SKM-1 (cell line): Measurements from ENCODE around the gene NT5C3A.
"Not testable (repeated sequence)": the region's sequence is repeated elsewhere in the genome, so short reads cannot be mapped to it uniquely, and the experiment has no call there.

Experiments
- DNase-seq: peaks from one replicate; lab custom pipeline; 2025; ENCODE audit not compliant: unreplicated experiment; lab: John Stamatoyannopoulos, UW

NT5C3A gene

DNA sequence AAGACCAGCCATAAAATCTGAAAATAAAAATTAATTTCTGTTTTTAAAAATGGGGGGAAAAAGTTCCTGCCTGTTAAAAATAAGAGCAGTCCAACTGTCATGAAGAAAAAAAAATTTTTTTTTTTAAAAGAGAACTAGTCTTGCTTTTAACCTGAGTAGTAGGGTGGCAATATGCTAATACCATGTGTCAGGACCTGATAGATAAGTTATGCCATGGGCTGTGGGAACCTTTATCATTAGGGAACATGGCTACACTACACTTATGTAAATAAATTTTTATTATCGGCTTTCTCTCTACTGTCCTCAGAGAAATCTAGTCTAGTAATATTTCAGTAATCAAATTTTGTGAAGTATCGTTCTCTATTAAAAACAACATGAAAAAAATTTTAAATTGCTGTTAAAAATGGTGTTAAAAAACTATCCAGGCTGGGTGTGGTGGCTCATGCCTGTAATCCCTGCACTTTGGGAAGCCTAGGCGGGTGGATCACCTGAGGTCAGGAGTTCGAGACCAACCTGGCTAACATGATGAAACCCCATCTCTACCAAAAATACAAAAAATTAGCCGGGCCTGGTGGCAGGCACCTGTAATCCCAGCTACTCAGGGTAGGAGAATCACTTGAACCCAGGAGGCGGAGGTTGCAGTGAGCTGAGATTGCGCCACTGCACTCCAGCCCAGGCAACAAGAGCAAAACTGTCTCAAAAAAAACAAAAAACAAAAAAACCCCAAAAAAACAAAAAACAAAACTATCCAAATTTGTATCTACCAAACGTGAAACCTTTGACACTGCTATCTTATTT is 20.7 kb downstream of the NT5C3A start:
- DNase-seq = no peak

DNA sequence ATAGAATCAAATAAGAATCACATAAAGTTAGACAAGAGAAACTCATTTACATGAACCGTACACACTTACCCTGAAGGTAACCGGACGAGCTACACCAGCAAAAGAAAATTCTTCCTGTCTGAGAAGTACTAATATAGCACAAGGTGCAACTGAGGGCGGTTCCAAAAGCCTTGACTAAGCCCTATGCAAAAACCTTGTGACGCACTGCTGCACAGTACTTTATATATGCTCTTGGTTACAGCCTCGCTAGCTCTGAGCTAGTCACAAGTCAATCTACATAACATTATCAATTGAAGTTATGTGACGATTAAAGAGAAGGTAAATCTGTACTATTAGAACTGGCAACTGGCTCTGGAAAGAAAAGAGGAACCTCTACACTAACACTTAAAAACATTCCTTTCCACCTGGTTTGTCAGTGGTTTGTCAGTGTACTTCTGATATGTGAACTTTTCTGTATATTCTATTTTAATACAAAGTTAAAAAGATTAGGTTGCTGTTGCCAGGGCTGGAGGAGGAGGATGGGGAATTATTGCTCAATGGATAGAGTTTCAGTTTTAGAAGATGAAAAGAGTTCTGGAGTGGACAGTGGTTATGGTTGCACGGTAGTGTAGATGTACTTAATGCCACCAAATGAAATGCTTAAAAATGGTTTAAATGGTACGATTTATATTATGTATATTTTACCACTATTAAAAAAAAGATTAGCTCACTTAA is 21.6 kb downstream of the NT5C3A start:
- DNase-seq = peak; percentile 33

DNA sequence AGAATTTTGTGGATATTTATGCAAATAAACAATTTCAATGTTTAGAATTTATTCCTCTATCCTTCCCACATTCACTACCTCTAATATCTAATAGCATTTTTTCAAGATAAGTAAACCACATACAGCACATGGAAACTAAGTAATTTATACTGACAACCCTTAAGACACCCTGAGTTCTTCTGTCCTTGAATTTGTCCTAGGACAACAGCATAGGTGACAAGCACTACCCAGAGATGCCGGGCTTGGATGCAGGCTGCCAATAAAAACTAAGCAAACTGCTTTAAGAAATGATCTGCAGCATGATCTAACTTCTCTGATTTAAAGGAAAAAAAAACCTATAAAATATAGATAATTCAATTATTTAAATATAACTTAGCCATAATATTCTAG is 22.7 kb downstream of the NT5C3A start:
- no peak for DNase-seq

- no peak for DNase-seq
These were observed 23.2 kb downstream of the NT5C3A start for GRCh38 chr7:33039257-33039902.

DNA sequence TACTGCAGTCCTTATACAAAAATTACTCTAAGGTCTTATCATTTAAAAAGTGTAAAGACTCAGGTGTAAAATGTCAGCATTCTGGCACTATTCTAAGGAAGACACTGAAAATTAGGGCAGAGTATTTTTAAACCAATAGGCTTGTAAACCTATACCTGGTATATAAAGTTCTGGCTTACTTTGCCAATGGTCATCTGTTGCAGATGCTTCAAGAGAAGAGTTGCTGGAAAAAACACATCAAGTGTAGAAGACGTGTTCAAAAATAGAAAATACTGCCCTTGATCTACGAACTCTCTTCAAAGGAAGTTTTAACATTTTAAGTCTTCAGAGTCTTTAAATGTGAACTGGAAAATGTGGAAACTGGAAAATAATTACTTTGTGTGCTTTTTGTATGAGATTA is 23.9 kb downstream of the NT5C3A start:
- DNase-seq = no peak

DNA sequence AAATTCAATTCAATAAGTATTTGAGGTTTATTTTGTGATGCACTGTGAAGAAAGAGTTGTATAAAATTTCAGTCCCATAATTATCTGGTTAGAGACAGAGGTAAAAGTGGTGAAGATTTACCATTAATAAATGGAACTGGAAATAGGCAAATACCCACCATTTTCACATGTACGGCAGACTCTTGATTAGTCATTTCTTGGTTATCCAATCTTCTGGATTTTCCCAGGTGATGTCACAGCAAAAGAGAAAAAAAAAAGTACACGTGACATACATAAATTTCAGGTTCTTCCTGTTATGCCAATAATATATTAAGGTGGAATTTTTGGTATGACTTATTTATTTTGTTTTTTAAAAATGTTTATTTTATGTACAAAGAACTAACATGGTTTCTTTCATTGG is 26.8 kb downstream of the NT5C3A start:
- no peak for DNase-seq

- DNase-seq = no peak
These were observed 38.3 kb downstream of the NT5C3A start for GRCh38 chr7:33024189-33024757.

DNA sequence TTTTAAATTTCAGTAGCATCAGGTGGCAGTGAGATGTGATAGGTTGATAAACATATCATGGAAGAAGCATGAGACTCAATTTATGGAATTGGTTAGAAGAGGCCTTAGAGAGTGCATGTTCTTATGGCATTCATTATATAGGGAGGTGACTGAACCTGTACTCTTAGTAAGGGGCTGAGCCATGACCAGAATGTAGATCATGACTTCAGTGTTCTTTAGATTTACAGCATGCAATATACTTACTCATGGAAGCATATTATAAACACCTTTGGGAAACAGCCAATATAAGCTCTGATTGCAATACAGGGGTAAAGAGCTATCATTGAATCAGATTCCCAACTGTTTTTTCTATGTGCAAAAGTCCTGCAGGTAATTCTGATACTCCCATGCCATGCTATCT is 50.2 kb downstream of the NT5C3A start:
- DNase-seq = no peak

DNA sequence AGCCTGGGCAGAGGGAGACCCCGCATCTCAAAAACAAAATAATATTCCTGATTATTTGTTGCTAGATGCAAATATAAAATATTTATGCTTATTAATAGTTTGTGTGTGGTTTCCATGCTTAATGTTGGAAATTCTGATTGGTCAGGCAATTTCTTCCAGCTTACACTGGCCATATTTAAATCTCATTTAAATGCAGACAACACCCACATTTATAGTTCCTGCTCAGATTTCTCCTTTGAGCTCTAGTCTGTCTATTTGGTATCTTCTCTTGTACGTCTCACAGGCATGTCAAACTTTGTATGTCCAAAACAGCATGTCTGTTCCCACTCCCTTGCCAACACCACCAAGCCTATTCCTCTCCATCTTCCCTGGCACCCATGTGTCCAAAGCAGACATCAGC is 52.8 kb downstream of the NT5C3A start:
- DNase-seq = no peak

DNA sequence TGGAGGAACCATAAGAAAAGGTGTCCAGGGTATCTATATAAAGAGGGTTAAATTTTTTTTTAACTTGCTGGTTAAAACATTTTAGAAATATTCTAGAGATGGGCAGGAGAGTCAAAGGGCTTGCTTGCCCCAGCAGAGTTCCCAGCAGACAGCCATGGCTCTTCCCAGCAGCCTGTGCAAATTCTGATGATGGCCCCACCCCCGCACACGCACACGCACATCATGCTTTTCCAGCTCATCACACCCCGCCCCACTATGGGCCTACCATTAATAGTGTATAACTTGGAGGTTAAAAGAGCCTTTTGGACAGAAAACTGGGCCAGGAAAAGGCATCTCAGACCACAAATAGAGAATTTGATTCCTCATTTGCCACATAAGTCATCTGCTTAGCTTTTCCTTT is 56.9 kb downstream of the NT5C3A start:
- DNase-seq = not testable (repeated sequence)

- DNase-seq = not testable (repeated sequence)
These were observed 57.4 kb downstream of the NT5C3A start for GRCh38 chr7:33005193-33005592.

DNA sequence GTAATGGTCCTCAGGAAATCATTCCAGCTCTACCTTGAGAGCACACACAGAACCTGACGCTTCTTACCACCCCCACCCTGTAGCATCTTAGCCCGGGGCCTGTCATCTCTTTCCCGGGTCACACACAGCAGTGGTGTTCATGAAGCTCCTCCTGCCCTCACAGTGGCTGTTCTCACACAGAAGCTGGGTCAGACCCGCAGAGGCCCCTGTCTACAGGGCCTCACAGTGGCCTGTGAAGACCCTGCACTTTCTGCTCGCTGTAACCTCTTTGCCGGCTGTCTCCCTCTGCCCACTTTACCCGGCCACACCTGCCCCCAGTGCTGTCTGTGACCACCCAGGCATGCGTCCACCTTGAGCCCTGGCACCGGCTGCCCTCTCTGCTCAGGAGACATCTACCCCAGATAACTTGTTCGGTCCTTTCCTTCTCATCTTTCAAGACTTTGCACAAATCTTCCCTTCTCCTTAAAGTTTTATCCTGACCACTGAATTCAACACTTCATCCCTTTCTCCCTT is 58.4 kb downstream of the NT5C3A start:
- DNase-seq = not testable (repeated sequence)

- not testable (repeated sequence) for DNase-seq
These were observed 59.5 kb downstream of the NT5C3A start for GRCh38 chr7:33003111-33003510.

GRCh38 chr7:32999380-32999779 is 63.2 kb downstream of the NT5C3A start:
- DNase-seq = not testable (repeated sequence)

GRCh38 chr7:32998361-32999171 is 64.0 kb downstream of the NT5C3A start:
- not testable (repeated sequence) for DNase-seq

GRCh38 chr7:32997956-32998355 is 64.6 kb downstream of the NT5C3A start:
- DNase-seq = not testable (repeated sequence)

GRCh38 chr7:32992750-32993149 is 69.8 kb downstream of the NT5C3A start:
- not testable (repeated sequence) for DNase-seq

- not testable (repeated sequence) for DNase-seq
These were observed 70.4 kb downstream of the NT5C3A start for GRCh38 chr7:32991975-32992700.

DNA sequence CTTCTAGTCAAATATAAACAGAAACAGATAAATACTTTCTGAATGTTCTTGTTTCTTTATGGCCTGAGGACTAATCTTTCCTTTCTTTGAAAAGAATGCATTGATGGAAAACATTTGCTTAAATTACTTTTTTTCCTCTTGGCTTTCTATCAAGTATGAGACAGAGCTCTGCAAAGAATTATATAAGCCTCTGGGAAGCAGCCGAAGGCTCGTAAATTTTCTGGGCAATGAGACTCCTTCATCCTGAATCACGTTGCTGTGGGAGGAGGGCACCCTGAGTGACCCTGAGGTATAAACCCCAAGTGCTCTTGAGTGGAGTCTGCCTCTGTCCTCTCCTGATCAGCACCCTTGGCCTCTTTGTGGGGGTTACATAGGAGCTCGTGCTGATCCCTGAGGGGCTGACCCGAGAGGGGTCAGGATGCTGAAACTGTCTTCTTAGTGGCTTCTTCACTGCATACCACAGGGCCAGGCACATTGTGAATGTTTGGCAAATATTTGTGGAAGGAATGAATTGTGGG is 71.4 kb downstream of the NT5C3A start:
- DNase-seq = not testable (repeated sequence)

DNA sequence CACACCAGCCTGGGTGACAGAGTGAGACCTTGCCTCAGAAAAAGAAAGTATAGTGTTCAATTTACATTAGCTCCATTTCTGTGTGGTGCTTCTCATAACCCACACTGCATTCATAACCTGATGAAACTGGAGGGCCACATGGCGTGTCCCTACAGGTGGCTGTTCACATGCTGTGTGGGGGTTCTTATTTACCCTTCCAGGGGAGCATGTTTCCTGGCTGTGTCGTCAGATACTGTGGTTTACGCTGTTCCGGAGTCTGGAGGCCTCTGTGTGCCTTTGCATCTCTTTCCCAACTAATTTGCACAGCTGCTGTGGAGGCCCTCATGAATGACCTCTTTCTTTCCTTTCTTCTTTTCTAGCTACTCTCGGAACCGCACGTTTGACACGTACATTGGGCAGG is 74.4 kb downstream of the NT5C3A start:
- not testable (repeated sequence) for DNase-seq
